Astrocyte (in vitro differentiated cells and primary cell): ENCODE results near the gene TRAK1. TPM values are rescaled to one million over a fixed set of nuclear protein-coding genes. Genes with fewer than 3 reads are reported as not detected.

Source experiments
- DNase-seq: peaks from one replicate; pipeline ENCODE4 v3.0.0-alpha.2; 2010; ENCODE audit warnings: low read depth
- FAIRE-seq: peaks from 2 replicates; lab custom pipeline; 2011; peaks lifted over from hg19 to GRCh38; lab: Jason Lieb, UNC
- H2AFZ ChIP-seq: 2 replicates; pipeline ENCODE4 v1.6.0; 2012; ENCODE audit warnings: low read depth, low read length, inconsistent platforms
- H3K27ac ChIP-seq: 2 replicates; pipeline ENCODE4 v1.5.1; 2011; ENCODE audit warnings: low read depth, low read length, inconsistent platforms
- H3K27me3 ChIP-seq: 2 replicates; pipeline ENCODE4 v1.6.0; 2011; ENCODE audit warnings: low read length, inconsistent platforms; ENCODE audit not compliant: insufficient read depth
- H3K36me3 ChIP-seq: 2 replicates; pipeline ENCODE4 v1.5.1; 2011; ENCODE audit warnings: low read length, inconsistent platforms; ENCODE audit not compliant: insufficient read depth
- H3K4me1 ChIP-seq: 2 replicates; pipeline ENCODE4 v1.5.1; 2011; ENCODE audit warnings: low read length, inconsistent platforms; ENCODE audit not compliant: insufficient read depth
- H3K4me2 ChIP-seq: 2 replicates; pipeline ENCODE4 v1.6.0; 2012; ENCODE audit warnings: low read length, inconsistent platforms
- H3K4me3 ChIP-seq: 2 replicates; pipeline ENCODE4 v1.5.1; 2011; ENCODE audit warnings: low read depth, mild to moderate bottlenecking, low read length, inconsistent platforms; ENCODE audit not compliant: insufficient read depth
- H3K79me2 ChIP-seq: 2 replicates; pipeline ENCODE4 v1.6.0; 2012; ENCODE audit warnings: mild to moderate bottlenecking, low read length, inconsistent platforms; ENCODE audit not compliant: insufficient read depth
- H3K9ac ChIP-seq: 2 replicates; pipeline ENCODE4 v1.6.0; 2012; ENCODE audit warnings: mild to moderate bottlenecking, low read length, inconsistent platforms
- H3K9me3 ChIP-seq: 2 replicates; pipeline ENCODE4 v1.5.1; 2012; ENCODE audit warnings: low read depth, mild to moderate bottlenecking, low read length, inconsistent platforms; ENCODE audit not compliant: insufficient read depth
- H4K20me1 ChIP-seq: 2 replicates; pipeline ENCODE4 v1.6.0; 2012; ENCODE audit warnings: low read length, inconsistent platforms; ENCODE audit not compliant: insufficient read depth
- H3K27ac Mint-ChIP-seq: one replicate; pipeline ENCODE4 v1.8.0; 2021; ENCODE audit warnings: mild to moderate bottlenecking, mixed read lengths; ENCODE audit not compliant: unreplicated experiment
- H3K27me3 Mint-ChIP-seq: one replicate; pipeline ENCODE4 v1.8.0; 2021; ENCODE audit warnings: low read depth, mixed read lengths; ENCODE audit not compliant: unreplicated experiment
- H3K36me3 Mint-ChIP-seq: one replicate; pipeline ENCODE4 v1.8.0; 2021; ENCODE audit warnings: low read depth, mixed read lengths; ENCODE audit not compliant: unreplicated experiment
- H3K4me1 Mint-ChIP-seq: one replicate; pipeline ENCODE4 v1.8.0; 2021; ENCODE audit warnings: low read depth, mixed read lengths; ENCODE audit not compliant: unreplicated experiment
- H3K4me3 Mint-ChIP-seq: one replicate; pipeline ENCODE4 v1.8.0; 2021; ENCODE audit warnings: mild to moderate bottlenecking, moderate library complexity, mixed read lengths; ENCODE audit not compliant: unreplicated experiment
- H3K9me3 Mint-ChIP-seq: one replicate; pipeline ENCODE4 v1.8.0; 2021; ENCODE audit warnings: mild to moderate bottlenecking, mixed read lengths; ENCODE audit not compliant: unreplicated experiment
- CTCF ChIP-seq: IDR thresholded peaks from 2 replicates; pipeline ENCODE4 v1.5.1; 2011; ENCODE audit warnings: low read depth, mild to moderate bottlenecking, inconsistent platforms, low read length, moderate library complexity; ENCODE audit not compliant: insufficient read depth
- EZH2 ChIP-seq: IDR thresholded peaks from 2 replicates; pipeline ENCODE4 v1.6.1; 2012; ENCODE audit warnings: mild to moderate bottlenecking, low read length, inconsistent platforms; ENCODE audit not compliant: insufficient read depth
- total RNA-seq: library from RNA; stranded (reverse); gene quantifications from 2 replicates; pipeline ENCODE4 v1.2.1, GENCODE V29; 2021

The TRAK1 gene
- total RNA-seq, 1 donor from 2014 or later = 56.2 TPM

GRCh38 chr3:42078677-42079076 lies 12.5 kb upstream of the TRAK1 start:
- DNase-seq (no peak), FAIRE-seq (no peak)
- peak overlapping the region; percentile 13 for H3K27ac ChIP-seq
- no peak overlapping the region for H3K4me2 ChIP-seq
- no peaks in the 10 kb centered on the region for H3K9me3 ChIP-seq
- H3K4me3 ChIP-seq = no peak overlapping the region
- Mint-ChIP-seq H3K27me3 (no peaks in the 10 kb centered on the region), H3K36me3 (peaks cover 2% of the 10 kb centered on the region), H3K4me3 (peak overlapping the region; percentile 13), H3K9me3 (peaks cover 2% of the 10 kb centered on the region), H3K4me1 (peaks cover 51% of the 10 kb centered on the region), H3K27ac (peak overlapping the region; percentile 89)
- peaks cover 43% of the 10 kb centered on the region for H4K20me1 ChIP-seq
- no peak overlapping the region for H3K9ac ChIP-seq
- H3K36me3 ChIP-seq = no peaks in the 10 kb centered on the region
- H3K4me1 ChIP-seq = peaks cover 16% of the 10 kb centered on the region
- no peaks in the 10 kb centered on the region for H3K27me3 ChIP-seq
- H2AFZ ChIP-seq = no peak overlapping the region
- peaks cover 91% of the 10 kb centered on the region for H3K79me2 ChIP-seq
- TF ChIP-seq CTCF (no peak), EZH2 (no peak)

GRCh38 chr3:42079701-42080452 lies 11.3 kb upstream of the TRAK1 start:
- Histone ChIP-seq H3K4me3 (no peak overlapping the region), H3K4me1 (peaks cover 16% of the 10 kb centered on the region), H2AFZ (no peak overlapping the region), H3K79me2 (peaks cover 89% of the 10 kb centered on the region), H4K20me1 (peaks cover 49% of the 10 kb centered on the region), H3K36me3 (no peaks in the 10 kb centered on the region), H3K4me2 (peak overlapping the region; percentile 18), H3K27me3 (no peaks in the 10 kb centered on the region), H3K9ac (peak overlapping the region; percentile 25), H3K27ac (no peak overlapping the region), H3K9me3 (no peaks in the 10 kb centered on the region)
- DNase-seq = no peak
- Mint-ChIP-seq H3K27me3 (no peaks in the 10 kb centered on the region), H3K4me1 (peaks cover 40% of the 10 kb centered on the region), H3K27ac (peak overlapping the region; percentile 79), H3K36me3 (peaks cover 2% of the 10 kb centered on the region), H3K4me3 (no peak overlapping the region), H3K9me3 (peaks cover 2% of the 10 kb centered on the region)
- no peak for FAIRE-seq
- TF ChIP-seq EZH2 = no peak
- TF ChIP-seq CTCF = no peak

- peak overlapping the region; percentile 18 for H3K4me2 ChIP-seq
- DNase-seq (peak; percentile 31), FAIRE-seq (no peak)
- Mint-ChIP-seq H3K9me3 (peaks cover 2% of the 10 kb centered on the region), H3K36me3 (peaks cover 2% of the 10 kb centered on the region), H3K4me1 (peaks cover 43% of the 10 kb centered on the region), H3K27me3 (no peaks in the 10 kb centered on the region), H3K27ac (peak overlapping the region; percentile 79), H3K4me3 (no peak overlapping the region)
- no peaks in the 10 kb centered on the region for H3K27me3 ChIP-seq
- no peaks in the 10 kb centered on the region for H3K36me3 ChIP-seq
- peaks cover 85% of the 10 kb centered on the region for H3K79me2 ChIP-seq
- no peaks in the 10 kb centered on the region for H3K9me3 ChIP-seq
- TF ChIP-seq EZH2 = no peak
- no peak for TF ChIP-seq CTCF
- H3K4me1 ChIP-seq = peaks cover 16% of the 10 kb centered on the region
- peak overlapping the region; percentile 25 for H3K9ac ChIP-seq
- no peak overlapping the region for H3K27ac ChIP-seq
- H2AFZ ChIP-seq = no peak overlapping the region
- no peak overlapping the region for H3K4me3 ChIP-seq
- H4K20me1 ChIP-seq = peaks cover 49% of the 10 kb centered on the region
Observed at GRCh38 chr3:42080453-42080872, 10.7 kb upstream of the TRAK1 start.
